Stimulated activated CD4-positive, alpha-beta T cell treated with anti-CD3 and anti-CD28 coated beads, TNF-alpha, amount 100 ng/mL, for 48 hours (primary cell): ENCODE results near the gene NPTX1.

Source experiments
- DNase-seq, 3 donors: peaks; one replicate each; pipeline ENCODE4 v3.0.0-alpha.2; 2020; ENCODE audit warnings: low read depth in 3 of 3

The NPTX1 gene

DNA sequence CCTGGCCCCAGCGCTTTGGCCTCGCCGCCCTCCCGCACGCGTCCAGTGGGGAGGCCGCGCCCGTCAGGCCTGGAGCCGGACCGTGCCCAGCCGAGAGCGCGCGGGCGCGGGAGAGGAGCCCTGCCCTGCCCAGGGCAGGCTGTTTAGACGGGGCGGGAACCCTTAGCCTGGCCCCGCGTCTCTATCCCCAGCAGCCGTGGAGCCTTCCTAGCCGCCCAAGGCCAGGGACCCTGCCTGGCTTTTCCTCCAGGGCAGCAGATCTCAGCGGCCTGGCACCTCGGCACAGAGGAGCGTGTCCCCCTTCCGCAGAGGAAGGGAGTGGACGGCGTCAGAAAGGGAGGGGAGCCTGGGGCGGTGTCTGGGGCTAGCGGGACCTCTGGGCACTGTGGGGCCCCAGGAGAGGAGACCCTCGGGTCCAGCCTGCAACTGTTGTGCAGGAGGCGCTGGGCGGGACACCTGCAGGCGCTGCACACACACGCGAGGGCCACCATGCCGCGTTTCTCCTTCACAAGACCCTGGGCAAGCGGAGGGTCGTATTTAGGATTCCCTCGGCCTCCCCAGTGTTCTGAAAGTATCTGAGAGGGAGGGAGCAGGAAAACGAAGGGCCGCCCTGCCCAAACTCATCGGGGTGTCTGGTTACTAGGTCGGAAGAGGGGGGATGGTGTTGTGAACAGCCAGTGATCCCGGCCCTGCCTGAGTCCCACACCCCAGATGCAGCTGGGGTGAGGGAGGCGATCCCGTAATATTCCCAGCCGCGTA lies 2.3 kb upstream of the NPTX1 start:
- DNase-seq, result no peak

DNA sequence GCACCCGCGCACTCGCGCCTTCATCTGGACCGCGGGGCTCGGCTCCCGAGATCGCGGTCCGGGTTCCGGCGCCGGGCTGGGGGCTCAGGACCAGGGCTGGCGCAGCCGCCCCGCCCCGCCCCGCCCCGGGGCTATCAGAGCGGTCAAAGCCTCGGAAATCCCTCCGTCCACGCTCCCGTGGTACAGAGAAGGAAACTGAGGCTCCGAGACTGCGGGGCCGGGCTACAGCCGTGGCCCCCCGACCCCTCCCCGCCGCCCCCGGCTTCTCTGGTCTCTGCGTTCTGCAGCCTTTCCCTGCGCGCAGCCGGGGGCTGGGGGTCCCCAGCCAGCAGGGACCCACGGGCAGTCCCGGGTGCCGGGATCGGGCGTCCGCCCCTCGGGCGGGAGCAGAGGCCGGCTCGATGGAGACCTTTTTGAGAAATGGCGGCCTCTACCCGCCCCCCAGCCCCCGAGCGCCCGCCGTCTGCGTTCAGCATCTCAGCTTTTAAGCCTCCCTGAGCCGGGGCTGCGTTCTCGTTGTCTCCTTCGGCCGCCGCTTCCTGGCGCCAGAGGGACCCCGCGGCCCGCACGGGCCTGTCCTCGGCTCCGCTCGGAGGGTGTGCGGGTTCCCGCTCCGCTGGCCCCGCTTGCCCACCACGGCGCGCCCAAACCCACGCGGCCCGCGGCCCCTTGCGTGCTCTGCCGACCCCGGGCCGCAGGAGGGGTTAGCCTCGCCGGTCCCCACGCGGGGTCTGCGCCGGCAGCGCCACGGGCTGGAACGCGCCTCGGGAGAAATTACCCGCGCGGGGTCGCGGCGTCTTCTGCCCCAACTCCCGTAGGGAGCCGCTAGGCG lies 1.5 kb upstream of the NPTX1 start:
- DNase-seq, result no peak

- DNase-seq, result no peak
Measured at GRCh38 chr17:80476877-80477646, 655 bp upstream of the NPTX1 start.

DNA sequence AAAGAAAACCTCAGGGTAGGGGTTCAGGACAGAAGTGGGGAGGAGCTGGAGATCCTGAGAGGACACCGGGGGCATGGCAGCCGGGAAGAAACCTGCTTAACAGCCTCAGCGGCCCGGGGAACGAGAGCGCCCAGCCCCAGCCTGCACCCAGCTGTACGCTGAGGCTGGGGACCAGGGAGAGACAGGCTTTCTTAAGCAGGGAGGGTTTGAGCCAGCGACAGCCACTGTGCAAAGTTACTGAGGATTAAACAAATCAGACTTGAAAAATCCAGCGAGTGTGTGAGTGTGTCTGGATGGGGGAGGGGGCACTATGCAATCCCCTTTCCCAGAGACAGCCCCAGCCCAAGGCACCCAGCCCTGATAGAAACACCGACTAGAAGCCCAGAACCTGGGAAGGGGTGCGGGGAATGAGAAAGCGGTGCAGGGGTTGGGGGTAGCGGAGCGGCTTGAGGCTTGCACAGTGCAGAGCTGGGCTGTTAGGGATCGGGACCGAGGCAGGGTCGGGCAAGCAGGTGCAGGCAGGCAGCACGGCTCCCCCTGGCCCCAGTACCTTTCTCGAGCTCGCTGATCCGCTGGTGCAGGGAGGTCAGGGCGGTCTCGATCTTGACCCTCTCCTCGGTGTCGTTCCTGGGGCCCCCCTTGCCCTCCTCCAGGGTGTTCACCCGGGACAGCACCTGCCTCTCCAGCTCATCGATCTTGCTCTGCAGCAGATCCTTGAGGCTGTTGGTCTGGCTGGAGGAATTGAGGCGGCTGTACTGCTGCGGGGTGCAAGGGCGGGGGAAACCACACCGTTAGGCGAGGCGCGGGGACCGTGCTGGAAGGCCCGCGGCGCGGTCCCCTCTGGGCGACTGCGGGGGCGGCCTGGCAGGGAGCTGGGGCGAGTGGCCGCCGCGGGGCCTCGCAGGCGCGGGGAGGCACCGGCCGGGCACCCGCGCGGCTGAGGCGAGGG lies 1.2 kb downstream of the NPTX1 start:
- no peak for DNase-seq

DNA sequence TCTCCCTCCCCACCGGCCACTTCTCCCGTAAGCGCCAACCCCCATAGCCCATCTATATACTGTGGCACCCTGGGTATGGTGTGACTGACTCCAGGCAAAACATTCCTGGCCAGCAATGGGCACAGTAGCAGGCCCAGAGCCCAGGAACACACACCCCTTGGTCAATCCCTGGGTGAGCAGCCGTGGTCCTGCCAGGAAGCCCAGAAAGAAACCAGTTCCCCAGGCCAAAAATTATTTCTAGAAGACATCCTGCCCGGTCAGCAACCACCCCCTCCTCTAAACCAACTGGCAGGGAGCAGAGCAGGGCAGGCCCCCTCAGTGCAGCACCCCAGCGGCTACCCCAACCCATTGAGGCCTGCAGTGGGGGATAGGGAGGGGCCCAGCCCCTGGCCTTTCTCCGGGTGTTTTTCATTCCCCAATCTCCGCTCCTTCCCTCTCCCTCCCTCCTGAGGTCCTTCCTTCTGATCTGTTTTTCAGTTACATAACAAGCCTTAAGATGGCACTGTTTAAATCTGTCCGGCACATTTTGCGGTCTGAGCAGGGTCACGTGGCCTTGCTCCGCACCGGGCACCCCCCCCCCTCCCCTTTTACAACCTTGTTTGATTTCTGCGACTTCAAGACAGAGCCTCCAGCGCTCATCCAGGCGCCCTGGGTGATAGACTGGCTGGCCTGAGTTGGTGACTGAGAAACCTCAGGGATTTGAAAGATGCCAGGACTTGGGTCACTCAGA lies 2.0 kb downstream of the NPTX1 start:
- DNase-seq, result no peak

- DNase-seq, result no peak
Measured at GRCh38 chr17:80473701-80474100, 2.7 kb downstream of the NPTX1 start.

DNA sequence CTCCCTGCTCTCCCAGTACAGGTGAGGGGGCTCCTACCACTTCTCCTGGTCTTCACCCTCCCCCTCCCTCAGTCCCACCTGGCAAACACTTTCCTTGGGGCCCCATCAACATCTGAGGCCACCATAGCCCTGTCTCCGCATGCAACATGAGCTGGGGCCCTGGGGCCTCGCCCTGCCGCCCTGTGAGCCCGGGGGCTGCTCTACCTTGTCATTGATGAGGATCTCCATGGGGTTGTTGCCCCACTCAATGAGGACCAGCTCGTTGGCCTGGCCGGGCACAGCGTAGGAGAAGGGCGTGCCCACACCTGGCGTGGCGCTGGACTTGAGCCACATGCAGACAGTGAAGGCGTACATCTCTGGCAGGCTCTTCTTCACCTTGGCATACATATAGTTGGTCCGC lies 3.4 kb downstream of the NPTX1 start:
- no peak for DNase-seq

GRCh38 chr17:80471922-80472321 lies 4.5 kb downstream of the NPTX1 start:
- DNase-seq, result no peak

DNA sequence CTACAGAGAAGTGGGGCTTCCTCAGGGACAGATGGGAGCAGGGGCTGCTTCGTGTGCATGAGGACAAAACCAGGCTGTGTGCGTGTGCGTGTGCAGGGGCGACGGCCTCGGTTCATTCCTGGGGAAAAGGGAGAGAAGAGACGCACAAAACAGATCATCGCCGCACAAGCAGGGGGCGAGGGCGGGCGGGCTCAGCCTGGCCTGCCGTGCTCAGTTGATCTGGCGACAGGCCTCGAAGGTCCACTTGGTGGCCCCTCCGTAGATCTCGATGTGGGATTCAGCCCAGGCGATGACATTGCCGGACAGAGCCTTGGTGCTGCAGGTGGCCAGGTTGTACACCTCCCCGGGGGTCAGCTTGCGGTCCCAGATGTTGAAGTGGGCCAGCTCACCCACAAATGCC lies 5.8 kb downstream of the NPTX1 start:
- DNase-seq, result no peak

- DNase-seq, result no peak
Measured at GRCh38 chr17:80469667-80470066, 6.7 kb downstream of the NPTX1 start.

DNA sequence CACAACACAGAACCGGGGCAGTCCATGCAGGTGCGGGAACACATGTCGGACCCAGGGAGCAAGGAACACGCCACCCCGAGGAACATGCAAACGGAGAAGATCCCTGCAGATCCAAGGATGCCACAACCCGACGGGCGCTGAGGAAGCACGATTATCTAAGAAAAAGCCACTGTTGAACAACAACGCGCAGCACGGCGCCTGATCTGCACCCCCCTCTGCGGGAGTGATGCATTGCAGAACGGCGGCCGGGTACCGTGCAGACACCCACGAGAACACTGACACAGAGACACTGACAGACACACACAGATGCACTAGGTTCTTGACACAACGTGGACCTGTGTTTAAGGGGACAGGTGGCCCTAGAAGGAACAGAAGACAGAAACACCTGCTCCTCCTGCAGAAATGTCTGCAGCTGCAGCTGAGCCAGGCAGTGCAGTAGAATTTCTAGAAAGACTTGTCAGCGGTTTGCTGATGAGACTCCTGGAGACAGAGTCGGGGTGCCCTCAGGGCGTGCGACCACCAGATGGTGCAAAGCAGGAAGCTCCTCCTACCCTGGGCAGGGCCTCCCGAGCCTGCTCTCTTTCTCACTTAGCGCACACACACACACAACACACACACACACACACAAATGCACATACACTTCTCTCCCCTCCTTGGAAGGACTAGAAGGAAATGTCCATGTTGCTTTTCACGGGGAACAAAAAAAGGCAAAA lies 7.5 kb downstream of the NPTX1 start:
- no peak for DNase-seq

DNA sequence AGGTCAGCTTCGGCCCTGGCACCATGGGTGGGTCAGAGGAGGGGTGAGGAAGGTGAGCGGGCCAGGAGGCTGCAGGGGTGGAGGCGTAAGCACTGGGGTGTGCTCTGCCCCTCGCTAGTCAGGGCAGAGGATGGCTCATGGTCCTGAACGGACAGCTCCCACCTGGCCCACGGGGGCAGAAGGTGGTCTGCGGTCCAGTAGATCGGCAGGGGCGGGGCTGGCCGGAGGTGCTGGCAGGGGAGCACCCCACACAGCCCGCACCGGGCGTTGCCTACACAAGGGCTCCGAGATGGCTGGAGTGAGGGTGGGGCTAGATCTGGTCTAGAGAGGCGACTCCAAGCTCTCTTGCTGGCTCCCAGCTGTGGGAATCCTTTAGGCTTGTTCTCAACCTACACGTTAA lies 8.2 kb downstream of the NPTX1 start:
- DNase-seq, result no peak

- DNase-seq, result no peak
Measured at GRCh38 chr17:80466188-80466705, 10.2 kb downstream of the NPTX1 start.

GRCh38 chr17:80465327-80465974 lies 11.0 kb downstream of the NPTX1 start:
- DNase-seq, result no peak

DNA sequence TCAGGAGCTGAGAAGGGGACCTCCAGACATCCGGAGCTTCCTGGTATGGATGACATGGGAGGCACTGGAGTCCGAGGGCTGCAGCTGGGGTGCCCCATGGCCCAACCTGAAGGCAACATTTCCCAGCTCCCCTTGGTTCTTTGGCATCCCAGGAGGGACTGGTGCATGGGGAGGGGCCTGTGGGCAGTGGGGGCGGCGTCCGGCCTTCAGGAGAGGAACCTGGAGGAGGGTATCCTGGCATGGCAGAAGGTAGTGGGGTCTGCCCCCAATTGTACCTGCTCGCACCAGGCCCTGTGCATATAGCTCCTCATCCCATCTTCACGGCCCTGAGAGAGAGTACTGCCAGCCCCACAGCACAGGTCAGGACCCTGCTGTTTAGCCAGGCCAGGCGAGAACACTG lies 11.9 kb downstream of the NPTX1 start:
- DNase-seq, result no peak

GRCh38 chr17:80463784-80464400 lies 12.5 kb downstream of the NPTX1 start:
- DNase-seq, result no peak

DNA sequence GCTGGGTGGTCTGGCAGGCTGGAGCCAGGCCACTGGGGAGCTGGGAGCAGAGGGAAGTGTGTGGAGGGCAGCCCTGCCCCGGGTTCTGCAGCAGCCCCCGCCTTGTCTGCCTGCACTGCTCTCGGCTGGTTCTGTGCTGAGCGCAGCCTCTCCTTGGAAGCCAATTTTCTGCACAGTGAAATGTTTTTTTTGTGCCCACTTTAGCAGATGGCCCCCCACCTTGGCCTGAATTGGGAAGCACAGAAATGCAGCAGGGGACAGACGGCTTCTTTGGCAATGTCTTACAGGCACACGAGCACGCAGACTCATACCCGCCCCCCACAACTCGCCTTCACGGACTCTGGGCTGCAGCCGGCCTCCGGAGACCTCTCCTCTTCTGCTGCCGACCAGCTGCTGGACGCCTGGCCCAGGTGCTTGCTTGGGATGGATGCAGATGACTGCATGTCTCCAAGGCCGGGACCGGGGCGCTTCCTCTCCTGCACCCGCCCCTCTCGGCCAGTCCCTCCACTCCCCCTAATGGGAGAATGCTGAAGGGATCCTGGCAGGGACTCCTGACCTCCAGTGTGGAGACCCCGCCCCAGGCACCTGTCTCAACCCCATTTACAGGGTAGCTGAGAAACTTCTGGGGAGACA lies 14.8 kb downstream of the NPTX1 start:
- DNase-seq, result no peak

DNA sequence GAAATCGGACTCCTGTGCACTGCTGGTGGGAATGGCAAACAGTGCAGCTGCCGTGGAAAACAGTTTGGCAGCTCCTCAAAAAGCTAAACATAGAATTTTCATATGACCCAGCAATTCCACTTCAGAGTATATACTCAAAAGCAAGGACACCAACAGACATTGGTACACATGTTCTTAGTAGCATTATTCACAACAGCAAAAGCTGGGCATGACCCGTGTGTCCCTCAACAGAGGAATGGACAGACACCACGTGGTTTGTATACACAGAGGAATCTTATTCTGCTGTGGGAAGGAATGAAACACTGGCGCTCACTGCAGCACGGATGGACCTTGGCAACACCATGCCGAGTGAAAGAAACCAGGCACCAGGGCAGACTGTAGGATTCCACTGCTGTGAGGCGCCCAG lies 16.0 kb downstream of the NPTX1 start:
- DNase-seq, result no peak
